Central memory CD8-positive, alpha-beta T cell (primary cell): ENCODE results near the gene SLC8A2.

Experiments
- ATAC-seq: fragments of 150-1000 bp; cut with Tn5 transposase; replicated peaks from 2 replicates; pipeline ENCODE4 v1.10.0; 2022; ENCODE audit warnings: mild to moderate bottlenecking, moderate FRiP score, moderate number of reproducible peaks; ENCODE audit not compliant: poor library complexity, severe bottlenecking; ENCODE audit errors: extremely low read depth
- DNase-seq, 2 donors: peaks; one replicate each; pipeline ENCODE4 v3.0.0; 2021; ENCODE audit warnings: low spot score in 2 of 2
- H3K27ac Mint-ChIP-seq: one replicate; pipeline ENCODE4 v1.8.0; 2022; ENCODE audit warnings: low read depth, mild to moderate bottlenecking, moderate library complexity, mixed read lengths
- H3K27me3 Mint-ChIP-seq: one replicate; pipeline ENCODE4 v1.8.0; 2022; ENCODE audit warnings: mixed read lengths
- H3K36me3 Mint-ChIP-seq: one replicate; pipeline ENCODE4 v1.8.0; 2022; ENCODE audit warnings: mild to moderate bottlenecking, moderate library complexity, mixed read lengths; ENCODE audit not compliant: insufficient read depth
- H3K4me1 Mint-ChIP-seq: one replicate; pipeline ENCODE4 v1.8.0; 2022; ENCODE audit warnings: mixed read lengths
- H3K4me3 Mint-ChIP-seq: one replicate; pipeline ENCODE4 v1.8.0; 2022; ENCODE audit warnings: mild to moderate bottlenecking, moderate library complexity, mixed read lengths
- H3K9me3 Mint-ChIP-seq: one replicate; pipeline ENCODE4 v1.8.0; 2022; ENCODE audit warnings: mixed read lengths

The SLC8A2 gene

GRCh38 chr19:47471733-47472457 lies at the start of gene SLC8A2:
TSS of gene SLC8A2 (minus strand) at chr19:47471893. CDS start at chr19:47466403, 5,490 bp downstream.
- H3K27ac Mint-ChIP-seq, result peak within 1 kb of the TSS; percentile 79
- DNase-seq (peak in 1 of 2 donors; percentile 51), ATAC-seq (peak; percentile 64)
- peaks cover 66% of the 10 kb centered on the region for H3K27me3 Mint-ChIP-seq
- no peaks in the 10 kb centered on the region for H3K9me3 Mint-ChIP-seq
- peaks cover 17% of the 10 kb centered on the region for H3K4me1 Mint-ChIP-seq
- H3K4me3 Mint-ChIP-seq, result peak within 1 kb of the TSS; percentile 11
- H3K36me3 Mint-ChIP-seq, result peaks cover 4% of the 10 kb centered on the region

GRCh38 chr19:47520839-47521238 lies 49.1 kb upstream of the SLC8A2 start:
- H3K4me1 Mint-ChIP-seq, result peaks cover 48% of the 10 kb centered on the region
- DNase-seq, result no peak
- H3K27ac Mint-ChIP-seq, result no peak overlapping the region
- peaks cover 2% of the 10 kb centered on the region for H3K36me3 Mint-ChIP-seq
- peaks cover 18% of the 10 kb centered on the region for H3K27me3 Mint-ChIP-seq
- H3K4me3 Mint-ChIP-seq, result no peak overlapping the region
- no peaks in the 10 kb centered on the region for H3K9me3 Mint-ChIP-seq
- ATAC-seq, result no peak

GRCh38 chr19:47520343-47520806 lies 48.7 kb upstream of the SLC8A2 start:
- Mint-ChIP-seq H3K27ac (peak overlapping the region; percentile 19), H3K36me3 (peaks cover 3% of the 10 kb centered on the region), H3K4me1 (peaks cover 53% of the 10 kb centered on the region), H3K4me3 (no peak overlapping the region), H3K27me3 (peaks cover 18% of the 10 kb centered on the region), H3K9me3 (no peaks in the 10 kb centered on the region)
- ATAC-seq, result no peak
- no peak for DNase-seq

- Mint-ChIP-seq H3K27ac (no peak overlapping the region), H3K4me3 (peak overlapping the region; percentile 56), H3K27me3 (peaks cover 15% of the 10 kb centered on the region), H3K36me3 (peaks cover 12% of the 10 kb centered on the region), H3K9me3 (no peaks in the 10 kb centered on the region), H3K4me1 (peaks cover 64% of the 10 kb centered on the region)
- DNase-seq (no peak), ATAC-seq (no peak)
These were observed 47.2 kb upstream of the SLC8A2 start for GRCh38 chr19:47518854-47519253.

GRCh38 chr19:47518139-47518538 lies 46.4 kb upstream of the SLC8A2 start:
- no peaks in the 10 kb centered on the region for H3K9me3 Mint-ChIP-seq
- H3K4me3 Mint-ChIP-seq, result peak overlapping the region; percentile 60
- ATAC-seq (no peak), DNase-seq (peak in 1 of 2 donors; percentile 63)
- peaks cover 71% of the 10 kb centered on the region for H3K4me1 Mint-ChIP-seq
- H3K36me3 Mint-ChIP-seq, result peaks cover 12% of the 10 kb centered on the region
- peaks cover 9% of the 10 kb centered on the region for H3K27me3 Mint-ChIP-seq
- H3K27ac Mint-ChIP-seq, result peak overlapping the region; percentile 99

- ATAC-seq (peak; percentile 95), DNase-seq (peak; percentile 99 to 100)
- peaks cover 89% of the 10 kb centered on the region for H3K4me1 Mint-ChIP-seq
- H3K27me3 Mint-ChIP-seq, result no peaks in the 10 kb centered on the region
- H3K4me3 Mint-ChIP-seq, result peak within 1 kb of the TSS; percentile 99
- H3K9me3 Mint-ChIP-seq, result no peaks in the 10 kb centered on the region
- H3K36me3 Mint-ChIP-seq, result peaks cover 21% of the 10 kb centered on the region
- peak within 1 kb of the TSS; percentile 99 for H3K27ac Mint-ChIP-seq
These were observed 43.3 kb upstream of the SLC8A2 start, which contains the start of gene NAPA for GRCh38 chr19:47514869-47515588. TSS of gene NAPA (minus strand) at chr19:47515063. CDS start at chr19:47514940, 123 bp downstream.

GRCh38 chr19:47514151-47514868 lies 42.6 kb upstream of the SLC8A2 start:
- peaks cover 90% of the 10 kb centered on the region for H3K4me1 Mint-ChIP-seq
- H3K36me3 Mint-ChIP-seq, result peaks cover 25% of the 10 kb centered on the region
- H3K4me3 Mint-ChIP-seq, result peak overlapping the region; percentile 99
- no peaks in the 10 kb centered on the region for H3K9me3 Mint-ChIP-seq
- H3K27ac Mint-ChIP-seq, result peak overlapping the region; percentile 99
- DNase-seq (no peak), ATAC-seq (no peak)
- H3K27me3 Mint-ChIP-seq, result no peaks in the 10 kb centered on the region

GRCh38 chr19:47512948-47513319 lies 41.2 kb upstream of the SLC8A2 start:
- peaks cover 23% of the 10 kb centered on the region for H3K36me3 Mint-ChIP-seq
- H3K27me3 Mint-ChIP-seq, result no peaks in the 10 kb centered on the region
- DNase-seq (no peak), ATAC-seq (no peak)
- H3K27ac Mint-ChIP-seq, result peak overlapping the region; percentile 99
- peak overlapping the region; percentile 99 for H3K4me3 Mint-ChIP-seq
- H3K9me3 Mint-ChIP-seq, result no peaks in the 10 kb centered on the region
- H3K4me1 Mint-ChIP-seq, result peaks cover 81% of the 10 kb centered on the region

GRCh38 chr19:47512183-47512947 lies 40.7 kb upstream of the SLC8A2 start:
- H3K36me3 Mint-ChIP-seq, result peaks cover 23% of the 10 kb centered on the region
- H3K9me3 Mint-ChIP-seq, result no peaks in the 10 kb centered on the region
- H3K4me3 Mint-ChIP-seq, result peak overlapping the region; percentile 99
- H3K4me1 Mint-ChIP-seq, result peaks cover 78% of the 10 kb centered on the region
- ATAC-seq, result no peak
- H3K27me3 Mint-ChIP-seq, result no peaks in the 10 kb centered on the region
- H3K27ac Mint-ChIP-seq, result peak overlapping the region; percentile 99
- no peak for DNase-seq

GRCh38 chr19:47511681-47512080 lies 40.0 kb upstream of the SLC8A2 start:
- Mint-ChIP-seq H3K4me1 (peaks cover 78% of the 10 kb centered on the region), H3K9me3 (no peaks in the 10 kb centered on the region), H3K27ac (peak overlapping the region; percentile 99), H3K4me3 (peak overlapping the region; percentile 99), H3K27me3 (no peaks in the 10 kb centered on the region), H3K36me3 (peaks cover 25% of the 10 kb centered on the region)
- DNase-seq (no peak), ATAC-seq (no peak)

- peaks cover 29% of the 10 kb centered on the region for H3K36me3 Mint-ChIP-seq
- H3K4me3 Mint-ChIP-seq, result no peak overlapping the region
- DNase-seq, result no peak
- ATAC-seq, result no peak
- H3K4me1 Mint-ChIP-seq, result peaks cover 75% of the 10 kb centered on the region
- no peaks in the 10 kb centered on the region for H3K27me3 Mint-ChIP-seq
- H3K27ac Mint-ChIP-seq, result no peak overlapping the region
- no peaks in the 10 kb centered on the region for H3K9me3 Mint-ChIP-seq
These were observed 39.4 kb upstream of the SLC8A2 start for GRCh38 chr19:47511128-47511517.
